Spleen (tissue), 7 donors: ENCODE measurements around the gene DCST1.

Experiments
- CTCF ChIP-seq, 11 experiments: fragments of 200-600 bp in 7 of 11; fragments of 450-650 bp in 4 of 11; sonication (generic) in 4 of 11; IDR thresholded peaks in 8 of 11; conservative IDR thresholded peaks in 3 of 11; 1 replicate in 7 of 11; 2 replicates in 4 of 11; pipeline versions ENCODE4 v1.4.0 to v1.8.0; 2016 to 2021; ENCODE audit warnings: antibody characterized with exemption in 11 of 11, inconsistent platforms in 4 of 11, mild to moderate bottlenecking in 1 of 11
- POLR2A ChIP-seq, 3 donors: fragments of 450-650 bp; IDR thresholded peaks; one replicate each; pipeline ENCODE4 v1.5.1; 2017; ENCODE audit warnings: antibody characterized with exemption in 3 of 3, mild to moderate bottlenecking in 1 of 3
- donor health status: DM: no; HTN: no; CAD: no; lungs with moderate emphysema.
- donor health status: DM: no; HTN: no; CAD: no.
- donor health status: DM: no; HTN: no; CAD: no.

- TF ChIP-seq CTCF (IDR thresholded peaks at IDR 0.05 in 8 of 11, conservative IDR thresholded peaks at IDR 0.05 in 3 of 11) (no peak), POLR2A (IDR thresholded peaks at IDR 0.05) (no peak)
Observed at GRCh38 chr1:155033524-155033923, at the start of gene DCST1, which contains the start of gene DCST2.
